ENCODE measurements around the gene PPME1.
A peak's percentile ranks its signal among the peaks of the same experiment; 100 is the strongest.

Gene PPME1

GRCh38 chr11:74226907-74227306 lies 55.8 kb downstream of the PPME1 start:
- no peak for DNase-seq (ENCODE audit: low spot score)

- no peak for DNase-seq (ENCODE audit: low spot score)
These were observed 61.3 kb downstream of the PPME1 start for GRCh38 chr11:74232311-74232950.

GRCh38 chr11:74233683-74234082 lies 62.6 kb downstream of the PPME1 start:
- no peak for DNase-seq (ENCODE audit: low spot score)

GRCh38 chr11:74235121-74235520 lies 64.0 kb downstream of the PPME1 start:
- DNase-seq (ENCODE audit: low spot score), result no peak

- DNase-seq (ENCODE audit: low spot score), result no peak
These were observed 66.5 kb downstream of the PPME1 start for GRCh38 chr11:74237541-74237940.

GRCh38 chr11:74238243-74238642 lies 67.2 kb downstream of the PPME1 start:
- DNase-seq (ENCODE audit: low spot score), result no peak

- DNase-seq (ENCODE audit: low spot score), result no peak
These were observed 77.4 kb downstream of the PPME1 start for GRCh38 chr11:74248469-74248868.

- DNase-seq (ENCODE audit: low spot score), result no peak
These were observed 78.4 kb downstream of the PPME1 start for GRCh38 chr11:74249496-74249895.

- no peak for DNase-seq (ENCODE audit: low spot score)
These were observed 82.3 kb downstream of the PPME1 start for GRCh38 chr11:74253361-74253760.

- peak; percentile 70 for DNase-seq (ENCODE audit: low spot score)
These were observed 84.8 kb downstream of the PPME1 start for GRCh38 chr11:74255741-74256375.

- DNase-seq (ENCODE audit: low spot score), result no peak
These were observed 85.5 kb downstream of the PPME1 start for GRCh38 chr11:74256378-74257133.

- DNase-seq (ENCODE audit: low spot score), result peak; percentile 13
These were observed 87.0 kb downstream of the PPME1 start for GRCh38 chr11:74257959-74258553.

GRCh38 chr11:74262725-74263124 lies 91.6 kb downstream of the PPME1 start:
- DNase-seq (ENCODE audit: low spot score), result no peak

GRCh38 chr11:74265256-74265655 lies 94.2 kb downstream of the PPME1 start:
- peak; percentile 75 for DNase-seq (ENCODE audit: low spot score)

GRCh38 chr11:74267014-74267413 lies 95.9 kb downstream of the PPME1 start:
- DNase-seq (ENCODE audit: low spot score), result no peak

- DNase-seq (ENCODE audit: low spot score), result peak; percentile 56
These were observed 97.4 kb downstream of the PPME1 start for GRCh38 chr11:74268456-74268855.

- no peak for DNase-seq (ENCODE audit: low spot score)
These were observed 98.2 kb downstream of the PPME1 start for GRCh38 chr11:74269161-74269811.

- no peak for DNase-seq (ENCODE audit: low spot score)
These were observed 101.2 kb downstream of the PPME1 start for GRCh38 chr11:74272276-74272675.

- peak; percentile 48 for DNase-seq (ENCODE audit: low spot score)
These were observed 105.5 kb downstream of the PPME1 start for GRCh38 chr11:74276581-74276980.

- DNase-seq (ENCODE audit: low spot score), result no peak
These were observed 107.0 kb downstream of the PPME1 start for GRCh38 chr11:74278103-74278502.

GRCh38 chr11:74278721-74279161 lies 107.7 kb downstream of the PPME1 start:
- peak; percentile 95 for DNase-seq (ENCODE audit: low spot score)

- DNase-seq (ENCODE audit: low spot score), result no peak
These were observed 108.2 kb downstream of the PPME1 start for GRCh38 chr11:74279256-74279655.
